AG09319 (cell line): Measurements from ENCODE around the gene CNTNAP5.

ENCODE experiments used
- DNase-seq: peaks from one replicate; pipeline ENCODE4 v3.0.0-alpha.2; 2010; ENCODE audit warnings: low read depth; ENCODE audit errors: extremely low read depth
- TF ChIP-seq, protein P1 (sequence below): IDR thresholded peaks from 2 replicates; pipeline ENCODE4 v1.5.1; 2011; ENCODE audit warnings: low read depth, mild to moderate bottlenecking, inconsistent platforms, low read length, moderate library complexity

CNTNAP5 gene

DNA sequence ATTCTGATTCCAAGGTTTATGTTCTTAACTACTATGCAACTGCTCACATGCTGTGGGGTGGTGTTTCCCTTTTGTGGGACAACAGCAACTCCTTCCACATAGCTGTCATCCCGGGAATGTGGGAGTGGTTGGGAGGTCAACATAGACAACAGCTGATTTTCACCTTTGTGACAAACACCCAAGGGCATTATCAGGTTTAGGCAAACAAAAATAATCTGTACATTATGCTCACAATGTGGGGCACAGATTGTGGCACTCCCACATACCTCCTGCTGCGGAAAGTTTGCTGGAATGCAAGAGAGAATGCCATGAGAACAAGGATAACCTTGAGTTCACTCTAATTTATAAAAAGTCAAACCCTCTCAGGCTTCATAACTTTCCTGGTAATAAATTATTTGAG is 582.6 kb downstream of the CNTNAP5 start:
- TF ChIP-seq, protein P1, sequence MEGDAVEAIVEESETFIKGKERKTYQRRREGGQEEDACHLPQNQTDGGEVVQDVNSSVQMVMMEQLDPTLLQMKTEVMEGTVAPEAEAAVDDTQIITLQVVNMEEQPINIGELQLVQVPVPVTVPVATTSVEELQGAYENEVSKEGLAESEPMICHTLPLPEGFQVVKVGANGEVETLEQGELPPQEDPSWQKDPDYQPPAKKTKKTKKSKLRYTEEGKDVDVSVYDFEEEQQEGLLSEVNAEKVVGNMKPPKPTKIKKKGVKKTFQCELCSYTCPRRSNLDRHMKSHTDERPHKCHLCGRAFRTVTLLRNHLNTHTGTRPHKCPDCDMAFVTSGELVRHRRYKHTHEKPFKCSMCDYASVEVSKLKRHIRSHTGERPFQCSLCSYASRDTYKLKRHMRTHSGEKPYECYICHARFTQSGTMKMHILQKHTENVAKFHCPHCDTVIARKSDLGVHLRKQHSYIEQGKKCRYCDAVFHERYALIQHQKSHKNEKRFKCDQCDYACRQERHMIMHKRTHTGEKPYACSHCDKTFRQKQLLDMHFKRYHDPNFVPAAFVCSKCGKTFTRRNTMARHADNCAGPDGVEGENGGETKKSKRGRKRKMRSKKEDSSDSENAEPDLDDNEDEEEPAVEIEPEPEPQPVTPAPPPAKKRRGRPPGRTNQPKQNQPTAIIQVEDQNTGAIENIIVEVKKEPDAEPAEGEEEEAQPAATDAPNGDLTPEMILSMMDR = no peak
- DNase-seq = no peak

DNA sequence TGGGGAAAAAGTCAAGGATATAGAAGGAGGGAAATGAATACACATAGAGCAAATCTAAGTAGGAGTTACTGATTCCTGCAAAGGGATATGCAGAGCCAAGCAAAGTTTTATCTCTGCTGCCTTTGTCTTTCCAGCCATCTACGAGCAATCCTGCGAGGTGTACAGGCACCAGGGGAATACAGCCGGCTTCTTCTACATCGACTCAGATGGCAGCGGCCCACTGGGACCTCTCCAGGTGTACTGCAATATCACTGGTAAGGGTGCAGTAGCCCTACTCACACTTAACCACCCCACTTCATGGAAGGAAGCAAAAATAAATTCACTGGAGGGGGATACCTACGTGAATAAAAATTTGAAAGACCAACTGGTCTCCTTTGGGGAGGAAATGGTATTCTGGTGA is 584.6 kb downstream of the CNTNAP5 start:
- no peak for DNase-seq
- TF ChIP-seq, protein P1 = no peak

DNA sequence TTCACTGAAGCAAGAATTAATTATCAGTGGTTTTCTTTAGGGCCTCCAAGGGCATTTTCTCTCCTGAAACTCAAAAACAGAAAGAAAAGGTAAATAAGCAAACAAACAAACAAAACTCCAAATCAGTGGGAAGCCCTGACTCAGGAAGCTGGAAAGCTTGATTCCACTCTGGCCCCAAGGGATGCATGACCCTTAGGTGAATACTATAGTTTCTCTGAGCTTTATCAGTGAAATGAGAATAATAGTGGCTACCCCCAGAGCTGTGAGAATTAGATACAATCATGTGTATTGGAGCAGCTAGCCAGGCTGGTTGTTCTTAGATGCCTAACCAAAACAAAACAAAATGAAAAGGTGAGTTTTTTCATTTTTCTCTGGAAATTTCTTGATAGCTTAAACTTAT is 585.1 kb downstream of the CNTNAP5 start:
- DNase-seq = no peak

DNA sequence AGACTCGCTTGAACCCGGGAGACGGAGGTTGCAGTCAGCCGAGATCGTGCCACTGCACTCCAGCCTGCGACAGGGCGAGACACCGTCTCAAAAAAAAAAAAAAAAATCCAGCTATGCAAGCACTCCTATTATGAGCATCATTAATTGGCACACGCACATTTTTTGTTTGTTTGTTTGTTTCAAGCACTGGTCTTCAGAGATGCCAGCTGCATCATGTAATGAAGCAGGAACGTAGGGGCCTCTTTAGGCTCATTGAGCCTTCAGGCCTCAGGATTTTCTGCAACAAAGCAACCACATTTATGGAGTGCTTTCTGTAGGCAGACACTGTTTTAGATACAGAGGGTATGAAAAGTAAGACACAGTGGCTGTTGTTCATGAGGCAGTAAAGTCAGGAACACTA is 585.8 kb downstream of the CNTNAP5 start:
- TF ChIP-seq, protein P1 = no peak
- DNase-seq = no peak

More for the DNA sequence above, 585.1 kb downstream of the CNTNAP5 start:
- TF ChIP-seq, protein P1 = no peak

DNA sequence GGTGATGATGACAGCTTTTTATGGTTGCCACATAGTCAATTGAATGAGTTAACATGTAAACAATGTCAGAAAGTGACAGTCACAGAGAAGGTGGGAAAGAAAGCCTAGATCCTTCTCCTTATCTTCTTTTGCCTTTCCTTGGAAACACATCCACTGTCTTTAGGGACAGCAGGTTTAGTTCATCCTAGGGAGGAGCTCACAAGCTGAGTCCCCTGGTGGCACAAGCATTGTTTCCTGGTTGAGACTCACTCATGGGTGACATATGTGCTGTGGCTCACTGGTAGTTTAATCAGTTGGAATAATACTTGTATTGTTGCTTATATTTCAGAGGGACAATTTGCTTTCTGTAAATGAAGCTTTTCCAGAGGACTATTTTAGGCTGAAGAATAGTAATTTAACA is 598.5 kb downstream of the CNTNAP5 start:
- TF ChIP-seq, protein P1 = no peak
- no peak for DNase-seq

DNA sequence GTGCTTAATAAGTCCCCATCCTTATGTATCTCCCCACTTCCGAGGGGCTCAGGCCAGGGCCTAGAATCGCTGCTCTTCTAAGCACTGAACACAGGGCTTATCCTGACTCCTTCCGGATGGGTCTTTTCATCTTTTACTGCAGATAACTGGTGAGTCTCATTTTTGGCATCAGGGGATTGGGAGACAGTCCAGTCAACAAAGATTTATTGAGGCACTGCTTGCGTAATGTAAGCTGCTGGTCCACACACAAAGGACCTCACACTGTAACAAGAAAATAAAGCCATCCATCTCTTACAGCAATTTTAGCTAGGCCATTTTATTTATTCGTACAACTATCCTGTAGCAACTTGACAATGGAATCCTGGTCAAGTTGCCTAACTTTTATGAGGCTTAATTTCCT is 600.5 kb downstream of the CNTNAP5 start:
- DNase-seq = no peak
- TF ChIP-seq, protein P1 = no peak

DNA sequence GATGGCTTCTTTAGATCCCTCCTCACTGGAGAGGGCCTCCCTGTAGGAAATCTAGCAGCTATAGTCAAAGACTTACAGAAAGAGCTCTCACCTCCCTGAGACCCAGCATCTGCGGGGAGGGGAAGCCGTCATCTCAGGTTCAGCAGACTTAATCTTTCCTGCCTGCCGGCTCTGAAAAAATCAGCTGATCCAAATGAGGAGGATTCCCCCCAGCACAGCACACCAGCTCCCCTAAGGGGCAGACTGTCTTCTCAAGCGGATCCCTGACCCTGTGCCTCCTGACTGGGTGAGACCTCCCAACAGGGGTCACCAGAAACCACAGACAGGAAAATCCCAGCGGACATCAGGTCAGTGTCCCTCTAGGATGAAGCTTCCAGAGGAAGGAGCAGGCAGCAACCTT is 601.9 kb downstream of the CNTNAP5 start:
- no peak for DNase-seq
- TF ChIP-seq, protein P1 = no peak

DNA sequence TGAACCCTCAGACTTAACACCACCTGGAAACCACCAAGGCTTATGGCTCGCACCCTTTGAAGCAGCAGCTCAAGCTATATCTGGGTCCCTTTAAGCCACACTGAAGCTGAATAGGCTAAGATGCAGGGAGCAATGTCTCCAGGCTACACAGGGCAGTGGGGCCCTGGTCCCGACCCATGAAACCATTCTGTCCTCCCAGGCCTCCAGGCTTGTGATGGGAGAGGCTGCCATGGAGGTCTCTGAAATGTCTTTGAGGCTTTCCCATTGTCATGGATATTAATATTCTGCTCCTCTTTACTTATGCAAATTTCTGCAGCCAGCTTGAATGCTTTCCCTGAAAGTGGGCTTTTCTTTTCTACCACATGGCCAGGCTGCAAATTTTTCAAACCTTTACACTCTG is 608.7 kb downstream of the CNTNAP5 start:
- TF ChIP-seq, protein P1 = no peak
- no peak for DNase-seq
